Gastrocnemius medialis (tissue), 4 donors: Measurements from ENCODE around the gene SORBS1.

ENCODE experiments used
- CTCF ChIP-seq, 5 experiments: fragments of 450-650 bp in 3 of 5; fragments of 200-600 bp in 2 of 5; sonication (generic) in 2 of 5; IDR thresholded peaks in 4 of 5; conservative IDR thresholded peaks in 1 of 5; 1 replicate in 4 of 5; 2 replicates in 1 of 5; pipeline ENCODE4 v1.5.1; 2016 to 2019; ENCODE audit warnings: antibody characterized with exemption in 5 of 5, mild to moderate bottlenecking in 3 of 5, moderate library complexity in 3 of 5
- POLR2A ChIP-seq, 2 donors: fragments of 450-650 bp; IDR thresholded peaks; one replicate each; pipeline ENCODE4 v1.6.1; 2017; ENCODE audit warnings: antibody characterized with exemption in 2 of 2, mild to moderate bottlenecking in 2 of 2, moderate library complexity in 2 of 2

GRCh38 chr10:95451150-95451549 is 110.0 kb downstream of the SORBS1 start:
- no peak for TF ChIP-seq CTCF (IDR thresholded peaks at IDR 0.05 in 4 of 5, conservative IDR thresholded peaks at IDR 0.05 in 1 of 5)
- TF ChIP-seq POLR2A (IDR thresholded peaks at IDR 0.05): no peak
